ENCODE data around the gene TUBAL3. TPM values are rescaled to one million over a fixed set of nuclear protein-coding genes. Genes with fewer than 3 reads are reported as not detected.

The TUBAL3 gene
- polyA plus RNA-seq, 4 donors: 11.4 to 97.7 (median 56.9) TPM

DNA sequence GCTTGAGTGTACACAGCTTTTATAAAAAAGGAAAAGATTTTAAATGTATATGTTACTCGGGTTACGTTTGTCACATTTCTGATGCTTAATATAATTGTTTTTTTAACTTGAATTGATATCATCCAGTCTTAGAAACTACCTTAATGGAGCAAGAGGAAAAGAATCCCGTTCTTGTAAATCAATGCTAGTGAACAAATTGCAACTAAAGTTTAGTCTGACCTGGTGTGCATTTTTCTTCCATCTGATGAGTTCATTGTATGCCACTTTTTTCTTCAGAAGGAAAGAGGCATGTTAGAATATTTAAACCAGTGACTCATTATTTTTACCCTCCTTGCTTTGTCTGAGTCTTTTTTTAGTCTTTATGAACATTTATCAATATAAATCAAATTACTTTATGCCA, 42.4 kb upstream of the TUBAL3 start:
- Histone ChIP-seq H3K4me1 (ENCODE audit: control insufficient read depth in 3 of 3, insufficient read depth in 2 of 3, low read depth in 1 of 3, low read length in 2 of 3) (peaks cover 2 to 35% (median 3%) of the 10 kb centered on the region in 3 donors), H3K27me3 (ENCODE audit: control insufficient read depth in 3 of 3, insufficient read depth in 3 of 3, low read length in 3 of 3) (no peaks in the 10 kb centered on the region), H3K9me3 (ENCODE audit: control insufficient read depth in 2 of 2, insufficient read depth in 1 of 2, low read depth in 1 of 2, low read length in 1 of 2) (no peaks in the 10 kb centered on the region), H3K4me3 (ENCODE audit: low read depth in 1 of 3, low read length in 3 of 3) (peak overlapping the region; percentile 36 to 75 (median 73)), H3K27ac (ENCODE audit: low read depth in 1 of 3, low read length in 2 of 3) (peak overlapping the region in 2 of 3 donors; percentile 71 to 91), H3K36me3 (ENCODE audit: control insufficient read depth in 3 of 3, insufficient read depth in 2 of 3, low read depth in 1 of 3, low read length in 3 of 3) (peaks cover 0 to 2% (median 0%) of the 10 kb centered on the region in 3 donors)
- no peak for FAIRE-seq
- DNase-seq: peak; percentile 32 to 42
- 3 to 24% (median 13%) methylated on average over 3 of the region's 3 CpGs for WGBS, 3 donors

DNA sequence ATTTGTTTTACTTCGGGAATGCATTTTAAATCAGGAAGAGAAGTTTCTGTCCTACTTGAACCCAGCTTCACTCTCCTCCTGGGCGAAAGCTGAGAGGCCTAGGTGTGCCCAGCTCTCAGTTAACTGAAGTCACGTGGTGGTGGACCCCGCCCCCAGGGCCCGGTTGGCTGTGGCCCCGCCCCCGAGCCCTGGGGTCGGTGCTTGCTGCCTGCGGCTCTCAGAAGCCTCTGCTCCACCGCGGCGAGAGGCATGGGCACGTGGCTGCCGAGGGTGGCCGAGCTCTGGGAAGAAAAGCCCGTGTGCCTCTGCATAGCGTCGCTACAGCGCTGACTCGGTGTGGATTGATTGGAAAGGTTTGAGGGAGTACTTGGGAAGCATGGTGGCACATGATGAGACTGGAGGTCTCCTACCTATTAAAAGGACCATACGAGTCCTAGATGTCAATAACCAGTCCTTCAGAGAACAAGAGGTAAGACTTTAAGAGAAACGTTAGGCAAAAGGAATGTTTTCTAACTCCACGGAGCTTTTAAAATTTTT, 41.8 kb upstream of the TUBAL3 start:
- Histone ChIP-seq H3K27ac (ENCODE audit: low read depth in 1 of 3, low read length in 2 of 3) (peak overlapping the region; percentile 91 to 95 (median 94)), H3K4me3 (ENCODE audit: low read depth in 1 of 3, low read length in 3 of 3) (peak overlapping the region; percentile 73 to 77 (median 75)), H3K9me3 (ENCODE audit: control insufficient read depth in 2 of 2, insufficient read depth in 1 of 2, low read depth in 1 of 2, low read length in 1 of 2) (no peaks in the 10 kb centered on the region), H3K36me3 (ENCODE audit: control insufficient read depth in 3 of 3, insufficient read depth in 2 of 3, low read depth in 1 of 3, low read length in 3 of 3) (peaks cover 0 to 2% (median 0%) of the 10 kb centered on the region in 3 donors), H3K4me1 (ENCODE audit: control insufficient read depth in 3 of 3, insufficient read depth in 2 of 3, low read depth in 1 of 3, low read length in 2 of 3) (peaks cover 2 to 32% (median 3%) of the 10 kb centered on the region in 3 donors), H3K27me3 (ENCODE audit: control insufficient read depth in 3 of 3, insufficient read depth in 3 of 3, low read length in 3 of 3) (no peaks in the 10 kb centered on the region)
- WGBS, 3 donors: 4 to 11% (median 7%) methylated on average over 22 to 23 of the region's 23 CpGs
- DNase-seq (peak; percentile 97 to 98), FAIRE-seq (peak; percentile 71)

DNA sequence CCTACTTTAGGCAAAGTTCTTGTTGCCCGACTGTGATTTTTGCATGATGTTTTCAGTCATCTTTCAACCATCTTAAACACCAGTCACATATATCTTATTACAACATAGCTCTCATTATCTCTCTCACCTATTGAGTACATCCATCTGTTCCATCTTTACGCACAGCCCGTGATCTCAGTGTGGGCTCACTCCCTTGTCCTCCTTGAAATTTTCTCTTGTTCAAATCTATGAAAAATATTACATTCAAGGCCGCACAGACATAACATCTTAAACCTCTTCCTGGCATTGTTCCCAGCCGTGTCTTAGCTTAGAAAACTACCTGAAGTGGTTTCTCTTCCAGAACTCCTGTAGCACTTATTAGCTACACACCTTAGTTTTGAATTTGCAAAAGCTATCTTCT, 40.4 kb upstream of the TUBAL3 start:
- FAIRE-seq: no peak
- no peaks in the 10 kb centered on the region for H3K27me3 ChIP-seq (ENCODE audit: control insufficient read depth in 3 of 3, insufficient read depth in 3 of 3, low read length in 3 of 3)
- H3K27ac ChIP-seq (ENCODE audit: low read depth in 1 of 3, low read length in 2 of 3): peak overlapping the region; percentile 14 to 91 (median 24)
- 63 to 77% (median 69%) methylated on average over 5 of the region's 5 CpGs for WGBS, 3 donors
- H3K36me3 ChIP-seq (ENCODE audit: control insufficient read depth in 3 of 3, insufficient read depth in 2 of 3, low read depth in 1 of 3, low read length in 3 of 3): no peaks in the 10 kb centered on the region
- H3K9me3 ChIP-seq (ENCODE audit: control insufficient read depth in 2 of 2, insufficient read depth in 1 of 2, low read depth in 1 of 2, low read length in 1 of 2): no peaks in the 10 kb centered on the region
- H3K4me3 ChIP-seq (ENCODE audit: low read depth in 1 of 3, low read length in 3 of 3): no peak overlapping the region
- peak; percentile 36 to 44 for DNase-seq
- peaks cover 2 to 28% (median 3%) of the 10 kb centered on the region in 3 donors for H3K4me1 ChIP-seq (ENCODE audit: control insufficient read depth in 3 of 3, insufficient read depth in 2 of 3, low read depth in 1 of 3, low read length in 2 of 3)

DNA sequence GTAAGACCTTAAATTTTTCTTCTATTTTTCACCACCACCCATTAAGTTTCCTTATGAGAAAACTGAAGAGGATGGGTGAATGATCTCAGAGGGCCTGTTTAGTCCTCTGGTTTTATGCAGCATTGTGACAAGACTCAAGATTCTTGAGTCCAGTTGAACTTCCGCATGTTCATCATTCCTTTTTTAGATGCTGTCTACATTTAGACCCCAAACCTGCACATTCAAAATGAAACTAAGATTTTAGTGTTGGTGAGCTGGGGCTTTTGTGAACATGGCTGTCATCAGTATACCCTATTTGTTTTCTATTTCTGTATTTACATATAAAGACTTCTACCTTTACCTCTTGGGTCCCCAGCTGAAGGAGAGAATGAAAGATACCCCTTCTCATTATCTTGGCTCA, 38.8 kb upstream of the TUBAL3 start:
- peak overlapping the region in 1 of 3 donors; percentile 34 for H3K27ac ChIP-seq (ENCODE audit: low read depth in 1 of 3, low read length in 2 of 3)
- 69 to 82% (median 79%) methylated on average over 1 of the region's 1 CpG for WGBS, 3 donors
- no peak for FAIRE-seq

DNA sequence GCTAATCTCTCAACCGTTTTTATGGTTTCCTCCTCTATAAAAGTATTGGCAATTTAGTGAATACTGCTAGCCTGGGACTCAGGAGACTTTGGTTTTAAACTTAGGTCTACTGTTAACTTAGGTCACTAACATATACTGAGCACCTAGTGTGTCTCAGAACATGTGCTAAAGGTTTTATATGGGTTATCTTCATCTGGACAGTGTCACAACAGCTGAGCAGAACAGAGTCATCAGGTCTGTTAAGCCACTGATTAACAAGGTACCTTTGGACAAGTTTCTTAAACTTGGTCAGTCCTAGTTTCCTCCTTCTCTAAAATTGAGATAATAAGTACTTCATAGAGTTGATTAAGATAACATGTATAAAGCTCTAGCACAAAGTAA, 38.4 kb upstream of the TUBAL3 start:
- 17 to 62% (median 23%) methylated on average over 1 of the region's 1 CpG for WGBS, 3 donors
- H3K9me3 ChIP-seq (ENCODE audit: control insufficient read depth in 2 of 2, insufficient read depth in 1 of 2, low read depth in 1 of 2, low read length in 1 of 2): no peaks in the 10 kb centered on the region
- FAIRE-seq (no peak), DNase-seq (peak; percentile 68 to 79)
- H3K27ac ChIP-seq (ENCODE audit: low read depth in 1 of 3, low read length in 2 of 3): peak overlapping the region in 2 of 3 donors; percentile 34 to 64
- H3K4me1 ChIP-seq (ENCODE audit: control insufficient read depth in 3 of 3, insufficient read depth in 2 of 3, low read depth in 1 of 3, low read length in 2 of 3): peaks cover 2 to 28% (median 3%) of the 10 kb centered on the region in 3 donors
- H3K27me3 ChIP-seq (ENCODE audit: control insufficient read depth in 3 of 3, insufficient read depth in 3 of 3, low read length in 3 of 3): no peaks in the 10 kb centered on the region
- H3K4me3 ChIP-seq (ENCODE audit: low read depth in 1 of 3, low read length in 3 of 3): no peak overlapping the region
- H3K36me3 ChIP-seq (ENCODE audit: control insufficient read depth in 3 of 3, insufficient read depth in 2 of 3, low read depth in 1 of 3, low read length in 3 of 3): no peaks in the 10 kb centered on the region

More for the DNA sequence above, 38.8 kb upstream of the TUBAL3 start:
- no peaks in the 10 kb centered on the region for H3K36me3 ChIP-seq (ENCODE audit: control insufficient read depth in 3 of 3, insufficient read depth in 2 of 3, low read depth in 1 of 3, low read length in 3 of 3)
- H3K27me3 ChIP-seq (ENCODE audit: control insufficient read depth in 3 of 3, insufficient read depth in 3 of 3, low read length in 3 of 3): no peaks in the 10 kb centered on the region
- no peak overlapping the region for H3K4me3 ChIP-seq (ENCODE audit: low read depth in 1 of 3, low read length in 3 of 3)
- no peaks in the 10 kb centered on the region for H3K9me3 ChIP-seq (ENCODE audit: control insufficient read depth in 2 of 2, insufficient read depth in 1 of 2, low read depth in 1 of 2, low read length in 1 of 2)
- peaks cover 2 to 28% (median 3%) of the 10 kb centered on the region in 3 donors for H3K4me1 ChIP-seq (ENCODE audit: control insufficient read depth in 3 of 3, insufficient read depth in 2 of 3, low read depth in 1 of 3, low read length in 2 of 3)
- DNase-seq: no peak

DNA sequence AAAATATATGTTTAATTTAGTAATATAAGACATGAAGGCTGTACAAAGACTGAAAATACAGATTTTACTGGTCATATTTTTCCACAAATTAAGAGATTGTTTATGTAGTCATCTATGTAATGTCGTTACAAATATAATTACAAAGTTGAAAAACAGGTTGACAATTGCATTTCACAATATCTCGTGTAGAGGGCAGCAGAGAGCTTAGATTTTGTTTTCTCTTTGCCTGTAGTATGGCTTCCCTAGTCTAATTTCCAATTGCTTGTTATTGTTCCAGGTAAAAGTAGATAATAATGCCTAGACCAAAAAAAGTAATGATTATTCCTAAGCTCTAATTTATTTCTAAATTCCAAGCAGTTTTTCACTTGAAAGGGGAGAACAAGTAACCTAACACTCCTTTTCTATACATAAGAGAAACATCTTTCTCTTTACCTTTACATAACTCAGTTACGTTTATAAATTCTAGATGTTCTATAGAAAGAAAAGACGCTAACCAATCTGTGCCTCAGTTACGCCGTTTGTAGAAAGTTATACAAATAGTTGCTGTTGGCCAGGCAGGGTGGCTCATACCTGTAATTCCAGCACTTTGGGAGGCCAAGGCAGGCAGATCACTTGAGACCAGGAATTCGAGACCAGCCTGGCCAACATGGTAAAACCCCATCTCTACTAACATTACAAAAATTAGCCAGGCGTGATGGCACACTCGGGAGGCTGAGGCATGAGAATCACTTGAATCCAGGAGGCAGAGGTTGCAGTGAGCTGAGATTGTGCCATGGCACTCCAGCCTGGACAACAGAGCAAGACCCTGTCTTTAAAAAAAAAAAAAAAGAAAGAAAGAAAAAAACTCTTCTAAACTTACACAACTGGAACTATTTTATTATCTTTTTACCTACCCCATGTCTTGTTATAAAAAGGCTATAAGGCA, 37.7 kb upstream of the TUBAL3 start:
- Histone ChIP-seq H3K4me1 (ENCODE audit: control insufficient read depth in 3 of 3, insufficient read depth in 2 of 3, low read depth in 1 of 3, low read length in 2 of 3) (peaks cover 2 to 28% (median 3%) of the 10 kb centered on the region in 3 donors), H3K4me3 (ENCODE audit: low read depth in 1 of 3, low read length in 3 of 3) (no peak overlapping the region), H3K27me3 (ENCODE audit: control insufficient read depth in 3 of 3, insufficient read depth in 3 of 3, low read length in 3 of 3) (no peaks in the 10 kb centered on the region), H3K27ac (ENCODE audit: low read depth in 1 of 3, low read length in 2 of 3) (peak overlapping the region in 2 of 3 donors; percentile 34 to 64), H3K9me3 (ENCODE audit: control insufficient read depth in 2 of 2, insufficient read depth in 1 of 2, low read depth in 1 of 2, low read length in 1 of 2) (no peaks in the 10 kb centered on the region), H3K36me3 (ENCODE audit: control insufficient read depth in 3 of 3, insufficient read depth in 2 of 3, low read depth in 1 of 3, low read length in 3 of 3) (no peaks in the 10 kb centered on the region)
- DNase-seq (peak; percentile 80), FAIRE-seq (peak; percentile 84)
- 57 to 61% (median 57%) methylated on average over 9 of the region's 9 CpGs for WGBS, 3 donors

DNA sequence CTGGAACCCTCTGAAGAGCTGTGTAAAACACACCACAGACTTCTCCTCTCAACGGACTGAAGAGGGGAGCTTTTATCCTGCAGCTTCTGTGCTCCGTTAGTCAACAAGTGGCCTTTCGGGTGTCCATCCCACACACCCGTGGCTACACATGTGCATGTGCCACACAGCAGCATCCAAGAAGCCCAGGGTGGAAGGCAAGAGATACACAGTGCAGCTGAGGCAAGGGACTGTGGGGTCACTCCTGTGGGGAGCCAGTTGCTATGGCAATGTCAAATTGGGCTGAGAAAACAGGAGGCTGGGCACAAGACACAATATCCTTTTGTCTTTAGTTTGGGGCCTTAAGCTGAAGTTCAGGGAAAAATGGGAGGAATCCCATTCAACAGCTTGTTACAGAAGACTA, 36.5 kb upstream of the TUBAL3 start:
- no peak for FAIRE-seq
- WGBS, 3 donors: 90 to 96% (median 90%) methylated on average over 4 of the region's 4 CpGs

DNA sequence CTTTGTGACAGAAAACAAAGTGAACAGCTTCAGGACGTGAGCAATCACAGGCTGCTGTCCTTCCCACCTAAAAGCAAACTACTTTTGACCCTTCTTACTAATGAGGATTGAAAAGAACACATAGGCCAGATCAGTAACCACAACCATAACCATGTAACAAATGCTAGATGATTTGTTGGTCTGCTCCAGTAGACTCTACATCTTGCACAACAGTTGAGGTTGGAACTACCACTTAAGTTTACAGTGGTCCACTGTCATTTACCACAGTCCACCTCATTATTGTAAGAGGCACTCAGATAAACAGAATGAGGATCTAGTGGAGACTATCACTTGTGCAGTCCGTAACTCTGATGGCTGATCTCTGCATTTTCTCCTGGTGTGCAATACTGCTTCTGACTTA, 35.6 kb upstream of the TUBAL3 start:
- Histone ChIP-seq H3K36me3 (ENCODE audit: control insufficient read depth in 3 of 3, insufficient read depth in 2 of 3, low read depth in 1 of 3, low read length in 3 of 3) (no peaks in the 10 kb centered on the region), H3K4me3 (ENCODE audit: low read depth in 1 of 3, low read length in 3 of 3) (no peak overlapping the region), H3K27me3 (ENCODE audit: control insufficient read depth in 3 of 3, insufficient read depth in 3 of 3, low read length in 3 of 3) (no peaks in the 10 kb centered on the region), H3K4me1 (ENCODE audit: control insufficient read depth in 3 of 3, insufficient read depth in 2 of 3, low read depth in 1 of 3, low read length in 2 of 3) (peaks cover 2 to 25% (median 3%) of the 10 kb centered on the region in 3 donors), H3K9me3 (ENCODE audit: control insufficient read depth in 2 of 2, insufficient read depth in 1 of 2, low read depth in 1 of 2, low read length in 1 of 2) (no peaks in the 10 kb centered on the region), H3K27ac (ENCODE audit: low read depth in 1 of 3, low read length in 2 of 3) (no peak overlapping the region)
- no peak for DNase-seq
- no peak for FAIRE-seq
- 87 to 97% (median 95%) methylated on average over 2 of the region's 2 CpGs for WGBS, 3 donors

More for the DNA sequence above, 36.5 kb upstream of the TUBAL3 start:
- peaks cover 2 to 30% (median 3%) of the 10 kb centered on the region in 3 donors for H3K4me1 ChIP-seq (ENCODE audit: control insufficient read depth in 3 of 3, insufficient read depth in 2 of 3, low read depth in 1 of 3, low read length in 2 of 3)
- no peaks in the 10 kb centered on the region for H3K27me3 ChIP-seq (ENCODE audit: control insufficient read depth in 3 of 3, insufficient read depth in 3 of 3, low read length in 3 of 3)
- DNase-seq: no peak
- no peaks in the 10 kb centered on the region for H3K9me3 ChIP-seq (ENCODE audit: control insufficient read depth in 2 of 2, insufficient read depth in 1 of 2, low read depth in 1 of 2, low read length in 1 of 2)
- no peaks in the 10 kb centered on the region for H3K36me3 ChIP-seq (ENCODE audit: control insufficient read depth in 3 of 3, insufficient read depth in 2 of 3, low read depth in 1 of 3, low read length in 3 of 3)
- no peak overlapping the region for H3K27ac ChIP-seq (ENCODE audit: low read depth in 1 of 3, low read length in 2 of 3)
- no peak overlapping the region for H3K4me3 ChIP-seq (ENCODE audit: low read depth in 1 of 3, low read length in 3 of 3)
